GM12878 (cell line): ENCODE results near the gene CAMK2D. TPM values are rescaled to one million over a fixed set of nuclear protein-coding genes. Genes with fewer than 3 reads are reported as not detected.

ENCODE experiments used
- ATAC-seq: fragments of 200-7000 bp; cut with Tn5 transposase; 3 replicates; pipeline ENCODE4 v1.9.1; 2020; ENCODE audit warnings: mild to moderate bottlenecking, moderate library complexity
- BruUV-seq: library from RNA; stranded (reverse); fragments of 400-500 nt; replicated peaks from 2 replicates; lab custom pipeline; 2021; lab: Mats Ljungman, UMichigan
- CTCF ChIA-PET: fragments of 300-600 bp; sonication (Branson Sonifier 250); formaldehyde crosslinking; extraction: SDS; loops from one replicate; lab custom pipeline; 2021; ENCODE audit warnings: inconsistent platforms; lab: Yijun Ruan, JAX
- POLR2A ChIA-PET: fragments of 350-600 bp; formaldehyde crosslinking; extraction: SDS; loops from one replicate; lab custom pipeline; 2021; ENCODE audit warnings: inconsistent platforms; lab: Charles Lee
- RAD21 ChIA-PET: fragments of 300-600 bp; sonication (Branson Sonifier 250); formaldehyde crosslinking; loops from one replicate; lab custom pipeline; 2023; ENCODE audit warnings: antibody characterized with exemption; ENCODE audit not compliant: unreplicated experiment; lab: Charles Lee
- SMC1A ChIA-PET: fragments of 300-600 bp; sonication (Branson Sonifier 250); formaldehyde crosslinking; loops from one replicate; lab custom pipeline; 2023; ENCODE audit not compliant: unreplicated experiment, uncharacterized antibody; lab: Charles Lee
- DNase-seq: peaks from one replicate; pipeline ENCODE4 v3.0.0-alpha.2; 2011; ENCODE audit warnings: low read depth, low spot score
- FAIRE-seq: peaks from 3 replicates; lab custom pipeline; 2011; peaks lifted over from hg19 to GRCh38; lab: Jason Lieb, UNC
- H2AFZ ChIP-seq: 2 replicates; pipeline ENCODE4 v1.6.0; 2011; ENCODE audit warnings: low read depth, low read length, control low read depth; ENCODE audit not compliant: control insufficient read depth
- H3K27ac ChIP-seq: 2 replicates; pipeline ENCODE4 v1.5.1; 2011; ENCODE audit warnings: control low read depth; ENCODE audit not compliant: control insufficient read depth, insufficient read depth
- H3K27me3 ChIP-seq, 2 experiments: replicated peaks in 1 of 2; 2 replicates each; pipeline versions ENCODE4 v1.6.0 to v1.6.1; 2011; ENCODE audit warnings: low read length in 1 of 2; ENCODE audit not compliant: control insufficient read depth in 2 of 2, insufficient read depth in 2 of 2
- H3K36me3 ChIP-seq, 2 experiments: 2 replicates each; pipeline ENCODE4 v1.5.1; 2011; ENCODE audit warnings: low read length in 1 of 2; ENCODE audit not compliant: control insufficient read depth in 2 of 2, insufficient read depth in 2 of 2
- H3K4me1 ChIP-seq: 2 replicates; pipeline ENCODE4 v1.6.1; 2011; ENCODE audit warnings: mild to moderate bottlenecking, low read length, moderate library complexity, mixed read lengths; ENCODE audit not compliant: control insufficient read depth, insufficient read depth
- H3K4me2 ChIP-seq: 2 replicates; pipeline ENCODE4 v1.6.0; 2011; ENCODE audit warnings: control low read depth; ENCODE audit not compliant: control insufficient read depth, insufficient read depth
- H3K4me3 ChIP-seq: fragments of 200-600 bp; sonication (generic); 2 replicates; pipeline ENCODE4 v1.5.1; 2016
- H3K79me2 ChIP-seq: 2 replicates; pipeline ENCODE4 v1.6.0; 2011; ENCODE audit warnings: low read length; ENCODE audit not compliant: control insufficient read depth, insufficient read depth
- H3K9ac ChIP-seq: 2 replicates; pipeline ENCODE4 v1.8.0; 2011; ENCODE audit warnings: low read length, control low read depth, mixed read lengths; ENCODE audit not compliant: control insufficient read depth, insufficient read depth
- H3K9me3 ChIP-seq: replicated peaks from 3 replicates; pipeline ENCODE4 v1.5.1; 2011; ENCODE audit warnings: mild to moderate bottlenecking, low read length; ENCODE audit not compliant: control insufficient read depth, insufficient read depth
- H4K20me1 ChIP-seq: 2 replicates; pipeline ENCODE4 v1.6.0; 2011; ENCODE audit not compliant: control insufficient read depth, insufficient read depth
- HDAC2 ChIP-seq: fragments of 200-600 bp; sonication (generic); IDR thresholded peaks from 2 replicates; pipeline ENCODE4 v1.6.1; 2017
- IRF4 ChIP-seq: IDR thresholded peaks from 2 replicates; pipeline ENCODE4 v1.6.1; 2011; ENCODE audit warnings: low read depth, low read length
- JUNB ChIP-seq: IDR thresholded peaks from 2 replicates; pipeline ENCODE4 v1.6.1; 2016; ENCODE audit warnings: antibody characterized with exemption, mild to moderate bottlenecking
- RB1 ChIP-seq: fragments of 450-650 bp; formaldehyde crosslinking; IDR thresholded peaks from 2 replicates; pipeline ENCODE4 v1.6.1; 2017; ENCODE audit warnings: mild to moderate bottlenecking, borderline replicate concordance
- SMAD5 ChIP-seq: IDR thresholded peaks from 2 replicates; pipeline ENCODE4 v1.6.1; 2016; ENCODE audit warnings: antibody characterized with exemption, low read depth
- STAT3 ChIP-seq: IDR thresholded peaks from 2 replicates; pipeline ENCODE4 v1.6.1; 2011; ENCODE audit warnings: low read depth, low read length, improper control_type of control experiment
- SUPT20H ChIP-seq: IDR thresholded peaks from 2 replicates; pipeline ENCODE4 v1.6.1; 2011; ENCODE audit warnings: low read depth, mild to moderate bottlenecking, low read length, moderate library complexity, borderline replicate concordance; ENCODE audit not compliant: control insufficient read depth
- ZNF217 ChIP-seq: fragments of 450-650 bp; IDR thresholded peaks from 2 replicates; pipeline ENCODE4 v1.6.1; 2017; ENCODE audit warnings: antibody characterized with exemption, mild to moderate bottlenecking
- WGBS: methylation state at CpG from one replicate; pipeline ENCODE4 v1.1.6; 2016; ENCODE audit warnings: low lambda C conversion rate; ENCODE audit not compliant: insufficient replicate concordance, insufficient coverage; ENCODE audit errors: missing lambda C conversion rate; 5-methylcytosine and 5-hydroxymethylcytosine counted together
- in situ Hi-C: fragments of 300-500 bp; cut with MboI; formaldehyde crosslinking; loops from 9 replicates; pipeline ENCODE4 v1.14.3; 2018; ENCODE audit warnings: mixed read lengths
- intact Hi-C: fragments of 100-400 bp; cut with micrococcal nuclease; formaldehyde crosslinking; loops from one replicate; pipeline ENCODE4 v1.14.2; 2022; ENCODE audit not compliant: unreplicated experiment
- polyA plus RNA-seq, 11 experiments: library from polyadenylated mRNA; depleted of rRNA in 4 of 11; unstranded in 6 of 11; stranded (reverse) in 5 of 11; fragments of >200 nt; fragmentation: Nextera tagmentation in 4 of 11; fragmentation: Illumina TruSeq in 1 of 11; extraction: Ambion mirVana in 4 of 11; extraction: Trizol in 1 of 11; gene quantifications; 1 replicate in 1 of 11; 2 replicates in 10 of 11; pipeline versions ENCODE4 v1.2.1 to v1.2.3, GENCODE V29; 2011 to 2016; ENCODE audit warnings: inconsistent platforms in 2 of 11, missing spikeins in 2 of 11, low read depth in 1 of 11
- total RNA-seq, 4 experiments: library from RNA; depleted of rRNA in 3 of 4; stranded (reverse); fragments of >200 nt in 3 of 4; fragmentation: Illumina TruSeq in 1 of 4; extraction: Trizol in 1 of 4; gene quantifications; 2 replicates each; pipeline versions ENCODE4 v1.2.1 to v1.2.3, GENCODE V29; 2013 to 2021
- TF ChIP-seq, protein P1 (sequence below): fragments of 450-650 bp; formaldehyde crosslinking; IDR thresholded peaks from 2 replicates; pipeline ENCODE4 v1.5.0; 2022; ENCODE audit warnings: mild to moderate bottlenecking, missing genetic modification characterization
- TF ChIP-seq, protein P2 (sequence below): IDR thresholded peaks from 2 replicates; pipeline ENCODE4 v1.6.1; 2012; ENCODE audit warnings: low read depth, low read length, improper control_type of control experiment
- TF ChIP-seq, protein P3 (sequence below): fragments of 450-650 bp; IDR thresholded peaks from 2 replicates; pipeline ENCODE4 v1.6.1; 2017; ENCODE audit warnings: low read depth, mild to moderate bottlenecking, moderate library complexity
- TF ChIP-seq, protein P4 (sequence below): fragments of 450-650 bp; IDR thresholded peaks from 2 replicates; pipeline ENCODE4 v1.6.1; 2017; ENCODE audit warnings: mild to moderate bottlenecking, moderate library complexity

CAMK2D gene
- total and polyA plus RNA-seq, 10 of the 15 experiments (the other 5 are each of a cell fraction or from before 2014, with no cell fraction given): 6.9 to 88.5 (median 12.9) TPM

DNA sequence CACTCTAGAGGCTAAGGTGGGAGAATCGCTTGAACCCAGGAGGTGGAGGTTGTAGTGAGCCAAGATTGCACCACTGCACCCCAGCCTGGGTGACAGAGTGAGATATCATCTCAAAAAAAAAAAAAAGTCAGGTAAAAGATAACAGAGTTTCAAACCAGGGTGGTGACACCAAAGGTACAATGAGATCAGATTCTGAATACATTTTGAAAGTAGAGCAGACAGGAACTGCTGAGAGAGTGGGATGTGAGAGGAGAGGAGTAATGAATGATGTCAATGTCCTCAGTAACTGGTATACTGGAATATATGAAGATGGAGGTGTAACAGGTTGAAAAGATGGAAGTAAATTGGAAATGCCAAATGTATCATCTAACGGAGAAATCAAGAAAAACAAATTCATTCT lies 135.6 kb downstream of the CAMK2D start:
- WGBS: 76% methylated on average over 2 of the region's 2 CpGs
- Histone ChIP-seq H2AFZ (no peak overlapping the region), H4K20me1 (no peaks in the 10 kb centered on the region), H3K4me2 (no peak overlapping the region), H3K4me3 (no peak overlapping the region), H3K36me3 (peaks cover 4 to 5% of the 10 kb centered on the region in 2 experiments), H3K9me3 (no peaks in the 10 kb centered on the region), H3K27me3 (no peaks in the 10 kb centered on the region), H3K4me1 (no peaks in the 10 kb centered on the region), H3K9ac (no peak overlapping the region), H3K27ac (no peak overlapping the region), H3K79me2 (no peaks in the 10 kb centered on the region; the same call in 1 of the 2 replicates)
- intact Hi-C loops: no loop called here
- CTCF ChIA-PET: no interaction called here
- RAD21 ChIA-PET: interaction anchor here (0.6 to 4.8 kb wide), 2 partner anchors 11 to 62 kb away, joined by 3 to 26 read pairs; no protein-coding TSS in a partner anchor
- in situ Hi-C loops: no loop called here
- POLR2A ChIA-PET: interaction anchor here (1.4 to 1.7 kb wide), 2 partner anchors 8 to 62 kb away, joined by 3 to 4 read pairs; no protein-coding TSS in a partner anchor
- SMC1A ChIA-PET: interaction anchor here (0.7 to 5.5 kb wide), 4 partner anchors 8 to 40 kb away, joined by 4 to 33 read pairs (median 18); no protein-coding TSS in a partner anchor
- FAIRE-seq: no peak
- no TSS peak for BruUV-seq
- no peak for DNase-seq
- peak; percentile 45 for ATAC-seq
- TF ChIP-seq SUPT20H (no peak), RB1 (no peak), ZNF217 (no peak), IRF4 (no peak), JUNB (no peak), HDAC2 (no peak), STAT3 (no peak), SMAD5 (no peak)
- TF ChIP-seq, protein P1, sequence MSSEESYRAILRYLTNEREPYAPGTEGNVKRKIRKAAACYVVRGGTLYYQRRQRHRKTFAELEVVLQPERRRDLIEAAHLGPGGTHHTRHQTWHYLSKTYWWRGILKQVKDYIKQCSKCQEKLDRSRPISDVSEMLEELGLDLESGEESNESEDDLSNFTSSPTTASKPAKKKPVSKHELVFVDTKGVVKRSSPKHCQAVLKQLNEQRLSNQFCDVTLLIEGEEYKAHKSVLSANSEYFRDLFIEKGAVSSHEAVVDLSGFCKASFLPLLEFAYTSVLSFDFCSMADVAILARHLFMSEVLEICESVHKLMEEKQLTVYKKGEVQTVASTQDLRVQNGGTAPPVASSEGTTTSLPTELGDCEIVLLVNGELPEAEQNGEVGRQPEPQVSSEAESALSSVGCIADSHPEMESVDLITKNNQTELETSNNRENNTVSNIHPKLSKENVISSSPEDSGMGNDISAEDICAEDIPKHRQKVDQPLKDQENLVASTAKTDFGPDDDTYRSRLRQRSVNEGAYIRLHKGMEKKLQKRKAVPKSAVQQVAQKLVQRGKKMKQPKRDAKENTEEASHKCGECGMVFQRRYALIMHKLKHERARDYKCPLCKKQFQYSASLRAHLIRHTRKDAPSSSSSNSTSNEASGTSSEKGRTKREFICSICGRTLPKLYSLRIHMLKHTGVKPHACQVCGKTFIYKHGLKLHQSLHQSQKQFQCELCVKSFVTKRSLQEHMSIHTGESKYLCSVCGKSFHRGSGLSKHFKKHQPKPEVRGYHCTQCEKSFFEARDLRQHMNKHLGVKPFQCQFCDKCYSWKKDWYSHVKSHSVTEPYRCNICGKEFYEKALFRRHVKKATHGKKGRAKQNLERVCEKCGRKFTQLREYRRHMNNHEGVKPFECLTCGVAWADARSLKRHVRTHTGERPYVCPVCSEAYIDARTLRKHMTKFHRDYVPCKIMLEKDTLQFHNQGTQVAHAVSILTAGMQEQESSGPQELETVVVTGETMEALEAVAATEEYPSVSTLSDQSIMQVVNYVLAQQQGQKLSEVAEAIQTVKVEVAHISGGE (CRISPR knock-in tag): no peak
- TF ChIP-seq, protein P2, sequence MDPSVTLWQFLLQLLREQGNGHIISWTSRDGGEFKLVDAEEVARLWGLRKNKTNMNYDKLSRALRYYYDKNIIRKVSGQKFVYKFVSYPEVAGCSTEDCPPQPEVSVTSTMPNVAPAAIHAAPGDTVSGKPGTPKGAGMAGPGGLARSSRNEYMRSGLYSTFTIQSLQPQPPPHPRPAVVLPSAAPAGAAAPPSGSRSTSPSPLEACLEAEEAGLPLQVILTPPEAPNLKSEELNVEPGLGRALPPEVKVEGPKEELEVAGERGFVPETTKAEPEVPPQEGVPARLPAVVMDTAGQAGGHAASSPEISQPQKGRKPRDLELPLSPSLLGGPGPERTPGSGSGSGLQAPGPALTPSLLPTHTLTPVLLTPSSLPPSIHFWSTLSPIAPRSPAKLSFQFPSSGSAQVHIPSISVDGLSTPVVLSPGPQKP: no peak
- TF ChIP-seq, protein P3, sequence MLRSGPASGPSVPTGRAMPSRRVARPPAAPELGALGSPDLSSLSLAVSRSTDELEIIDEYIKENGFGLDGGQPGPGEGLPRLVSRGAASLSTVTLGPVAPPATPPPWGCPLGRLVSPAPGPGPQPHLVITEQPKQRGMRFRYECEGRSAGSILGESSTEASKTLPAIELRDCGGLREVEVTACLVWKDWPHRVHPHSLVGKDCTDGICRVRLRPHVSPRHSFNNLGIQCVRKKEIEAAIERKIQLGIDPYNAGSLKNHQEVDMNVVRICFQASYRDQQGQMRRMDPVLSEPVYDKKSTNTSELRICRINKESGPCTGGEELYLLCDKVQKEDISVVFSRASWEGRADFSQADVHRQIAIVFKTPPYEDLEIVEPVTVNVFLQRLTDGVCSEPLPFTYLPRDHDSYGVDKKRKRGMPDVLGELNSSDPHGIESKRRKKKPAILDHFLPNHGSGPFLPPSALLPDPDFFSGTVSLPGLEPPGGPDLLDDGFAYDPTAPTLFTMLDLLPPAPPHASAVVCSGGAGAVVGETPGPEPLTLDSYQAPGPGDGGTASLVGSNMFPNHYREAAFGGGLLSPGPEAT: no peak
- TF ChIP-seq, protein P4, sequence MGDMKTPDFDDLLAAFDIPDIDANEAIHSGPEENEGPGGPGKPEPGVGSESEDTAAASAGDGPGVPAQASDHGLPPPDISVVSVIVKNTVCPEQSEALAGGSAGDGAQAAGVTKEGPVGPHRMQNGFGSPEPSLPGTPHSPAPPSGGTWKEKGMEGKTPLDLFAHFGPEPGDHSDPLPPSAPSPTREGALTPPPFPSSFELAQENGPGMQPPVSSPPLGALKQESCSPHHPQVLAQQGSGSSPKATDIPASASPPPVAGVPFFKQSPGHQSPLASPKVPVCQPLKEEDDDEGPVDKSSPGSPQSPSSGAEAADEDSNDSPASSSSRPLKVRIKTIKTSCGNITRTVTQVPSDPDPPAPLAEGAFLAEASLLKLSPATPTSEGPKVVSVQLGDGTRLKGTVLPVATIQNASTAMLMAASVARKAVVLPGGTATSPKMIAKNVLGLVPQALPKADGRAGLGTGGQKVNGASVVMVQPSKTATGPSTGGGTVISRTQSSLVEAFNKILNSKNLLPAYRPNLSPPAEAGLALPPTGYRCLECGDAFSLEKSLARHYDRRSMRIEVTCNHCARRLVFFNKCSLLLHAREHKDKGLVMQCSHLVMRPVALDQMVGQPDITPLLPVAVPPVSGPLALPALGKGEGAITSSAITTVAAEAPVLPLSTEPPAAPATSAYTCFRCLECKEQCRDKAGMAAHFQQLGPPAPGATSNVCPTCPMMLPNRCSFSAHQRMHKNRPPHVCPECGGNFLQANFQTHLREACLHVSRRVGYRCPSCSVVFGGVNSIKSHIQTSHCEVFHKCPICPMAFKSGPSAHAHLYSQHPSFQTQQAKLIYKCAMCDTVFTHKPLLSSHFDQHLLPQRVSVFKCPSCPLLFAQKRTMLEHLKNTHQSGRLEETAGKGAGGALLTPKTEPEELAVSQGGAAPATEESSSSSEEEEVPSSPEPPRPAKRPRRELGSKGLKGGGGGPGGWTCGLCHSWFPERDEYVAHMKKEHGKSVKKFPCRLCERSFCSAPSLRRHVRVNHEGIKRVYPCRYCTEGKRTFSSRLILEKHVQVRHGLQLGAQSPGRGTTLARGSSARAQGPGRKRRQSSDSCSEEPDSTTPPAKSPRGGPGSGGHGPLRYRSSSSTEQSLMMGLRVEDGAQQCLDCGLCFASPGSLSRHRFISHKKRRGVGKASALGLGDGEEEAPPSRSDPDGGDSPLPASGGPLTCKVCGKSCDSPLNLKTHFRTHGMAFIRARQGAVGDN: no peak
